ENCODE results near the gene PASD1.
"Not testable (repeated sequence)": the region's sequence is repeated elsewhere in the genome, so short reads cannot be mapped to it uniquely, and the experiment has no call there.

PASD1 gene

DNA sequence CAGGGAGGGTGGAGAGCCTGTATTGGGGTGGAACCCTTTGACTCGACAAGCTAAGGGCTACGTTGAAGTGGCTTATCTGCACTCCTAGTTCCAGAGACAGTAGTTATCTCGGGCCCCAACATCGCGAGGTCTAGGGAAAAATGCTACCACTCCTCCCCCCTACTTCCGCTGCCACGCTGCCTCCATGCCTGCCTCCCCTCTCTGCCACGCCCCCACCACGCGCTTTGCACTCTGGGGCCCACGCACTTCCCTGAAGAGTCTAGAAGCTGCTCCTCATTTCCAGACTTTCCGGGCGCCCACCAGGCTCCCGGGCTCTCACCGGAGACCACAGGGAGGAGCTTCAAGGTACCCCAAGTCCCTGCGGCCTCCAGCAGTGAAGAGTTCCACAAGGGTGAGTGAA, at the start of gene PASD1:
TSS of gene PASD1 (plus strand) at position 227 of the 400 bp plus-strand sequence. CDS start 37,879 bp downstream, outside the sequence.
- H3K27me3 ChIP-seq (ENCODE audit: control insufficient read depth in 1 of 2, insufficient read depth in 2 of 2, low read length in 2 of 2): no peaks in the 10 kb centered on the region
- H3K27ac ChIP-seq (ENCODE audit: low read depth, low read length): no peak within 1 kb of the TSS
- no peak within 1 kb of the TSS for H3K4me3 ChIP-seq (ENCODE audit: low read depth in 1 of 2, low read length in 2 of 2)
- H3K9ac ChIP-seq (ENCODE audit: low read length): no peak within 1 kb of the TSS
- no peaks in the 10 kb centered on the region for H3K36me3 ChIP-seq (ENCODE audit: insufficient read depth, low read length)
- H3K4me1 ChIP-seq (ENCODE audit: insufficient read depth, low read length): no peaks in the 10 kb centered on the region
- H3K9me3 ChIP-seq (ENCODE audit: low read length): no peaks in the 10 kb centered on the region

DNA sequence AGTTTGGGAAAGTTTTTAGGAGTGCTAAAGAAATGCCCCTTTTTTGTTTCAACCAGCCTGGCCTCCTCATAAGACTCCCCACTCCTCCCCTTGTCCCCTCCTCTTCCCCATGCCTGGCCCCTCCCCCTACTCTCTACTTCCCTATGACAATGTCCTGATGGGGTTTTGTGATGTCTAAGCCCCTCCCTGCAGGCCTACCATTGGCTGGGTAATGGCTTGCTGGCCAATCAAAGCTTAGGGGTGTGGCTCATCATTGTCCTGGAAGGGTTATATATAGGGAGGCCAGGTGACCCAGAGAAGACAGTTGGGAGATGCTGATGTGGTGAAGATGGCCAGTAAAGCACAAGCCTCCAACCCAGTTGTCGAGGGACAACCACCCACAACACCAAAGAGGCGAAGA, 48.2 kb upstream of the PASD1 start:
- no peaks in the 10 kb centered on the region for H3K4me1 ChIP-seq (ENCODE audit: insufficient read depth, low read length)
- H3K4me3 ChIP-seq (ENCODE audit: low read depth in 1 of 2, low read length in 2 of 2): no peak overlapping the region
- no peaks in the 10 kb centered on the region for H3K9me3 ChIP-seq (ENCODE audit: low read length)
- no peaks in the 10 kb centered on the region for H3K36me3 ChIP-seq (ENCODE audit: insufficient read depth, low read length)
- H3K27ac ChIP-seq (ENCODE audit: low read depth, low read length): no peak overlapping the region
- no peak overlapping the region for H3K9ac ChIP-seq (ENCODE audit: low read length)
- no peaks in the 10 kb centered on the region for H3K27me3 ChIP-seq (ENCODE audit: control insufficient read depth in 1 of 2, insufficient read depth in 2 of 2, low read length in 2 of 2)

DNA sequence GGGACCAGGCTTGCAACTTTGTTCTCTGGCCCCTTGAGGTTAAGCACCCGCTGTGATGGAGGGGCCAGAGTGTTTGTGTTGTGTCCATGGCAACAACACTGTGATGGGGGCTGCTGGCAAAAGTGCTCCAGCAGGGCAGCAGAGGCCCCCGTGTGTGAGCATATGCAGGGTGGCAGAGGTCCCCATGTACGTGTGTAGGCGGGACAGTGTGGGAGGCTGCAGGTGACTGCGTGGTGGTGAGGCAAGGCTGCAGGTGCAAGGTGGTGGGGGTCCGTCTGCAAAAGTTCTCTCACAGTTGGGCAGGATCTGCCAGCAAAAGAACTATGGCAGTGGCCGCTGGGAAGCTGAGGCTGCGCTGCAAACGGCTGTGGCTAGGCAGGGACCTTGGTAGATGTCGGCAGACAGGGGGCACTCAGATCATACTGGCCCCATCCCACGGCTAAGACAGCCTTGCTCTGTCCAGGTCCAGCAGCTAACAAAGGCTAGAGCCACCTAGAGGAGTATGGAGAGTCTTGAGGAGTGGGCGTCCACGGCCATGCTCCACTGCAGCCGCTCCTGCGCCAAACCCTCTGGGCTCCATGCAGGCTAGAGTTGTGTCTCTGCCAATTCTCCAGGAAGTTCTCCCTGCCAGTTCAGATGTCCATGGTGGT, 46.8 kb upstream of the PASD1 start:
- Histone ChIP-seq H3K27me3 (ENCODE audit: control insufficient read depth in 1 of 2, insufficient read depth in 2 of 2, low read length in 2 of 2) (no peaks in the 10 kb centered on the region), H3K4me1 (ENCODE audit: insufficient read depth, low read length) (no peaks in the 10 kb centered on the region), H3K4me3 (ENCODE audit: low read depth in 1 of 2, low read length in 2 of 2) (no peak overlapping the region), H3K9me3 (ENCODE audit: low read length) (no peaks in the 10 kb centered on the region), H3K9ac (ENCODE audit: low read length) (no peak overlapping the region), H3K27ac (ENCODE audit: low read depth, low read length) (no peak overlapping the region), H3K36me3 (ENCODE audit: insufficient read depth, low read length) (no peaks in the 10 kb centered on the region)

- H3K9ac ChIP-seq (ENCODE audit: low read length): no peak overlapping the region
- no peaks in the 10 kb centered on the region for H3K4me1 ChIP-seq (ENCODE audit: insufficient read depth, low read length)
- no peaks in the 10 kb centered on the region for H3K9me3 ChIP-seq (ENCODE audit: low read length)
- H3K36me3 ChIP-seq (ENCODE audit: insufficient read depth, low read length): no peaks in the 10 kb centered on the region
- H3K27me3 ChIP-seq (ENCODE audit: control insufficient read depth in 1 of 2, insufficient read depth in 2 of 2, low read length in 2 of 2): no peaks in the 10 kb centered on the region
- no peak overlapping the region for H3K27ac ChIP-seq (ENCODE audit: low read depth, low read length)
- no peak overlapping the region for H3K4me3 ChIP-seq (ENCODE audit: low read depth in 1 of 2, low read length in 2 of 2)
These were observed 46.1 kb upstream of the PASD1 start for GRCh38 chrX:151517421-151517820.

DNA sequence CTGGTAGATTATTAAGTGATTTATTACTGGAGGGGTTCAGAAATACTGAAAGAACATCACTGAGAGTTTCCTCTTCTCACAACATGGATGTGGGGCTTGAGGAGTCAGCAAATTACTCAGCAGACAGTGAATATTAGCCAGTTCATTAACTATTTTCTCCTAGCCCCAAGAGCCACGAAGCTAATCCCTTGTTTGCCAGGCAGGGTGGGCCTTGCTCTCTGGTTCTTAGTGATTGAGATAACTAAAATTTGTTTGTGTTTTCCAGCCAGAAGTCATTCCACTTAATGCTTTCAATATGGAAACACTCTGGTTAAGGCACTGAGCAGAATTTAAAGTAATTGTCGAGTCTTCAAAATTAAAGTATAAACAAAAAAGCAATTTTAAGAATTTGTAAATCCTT, 40.1 kb upstream of the PASD1 start:
- H3K4me1 ChIP-seq (ENCODE audit: insufficient read depth, low read length): no peaks in the 10 kb centered on the region
- H3K36me3 ChIP-seq (ENCODE audit: insufficient read depth, low read length): no peaks in the 10 kb centered on the region
- H3K9me3 ChIP-seq (ENCODE audit: low read length): no peaks in the 10 kb centered on the region
- no peak overlapping the region for H3K4me3 ChIP-seq (ENCODE audit: low read depth in 1 of 2, low read length in 2 of 2)
- H3K27me3 ChIP-seq (ENCODE audit: control insufficient read depth in 1 of 2, insufficient read depth in 2 of 2, low read length in 2 of 2): no peaks in the 10 kb centered on the region
- H3K27ac ChIP-seq (ENCODE audit: low read depth, low read length): no peak overlapping the region
- no peak overlapping the region for H3K9ac ChIP-seq (ENCODE audit: low read length)

- no peaks in the 10 kb centered on the region for H3K36me3 ChIP-seq (ENCODE audit: insufficient read depth, low read length)
- no peaks in the 10 kb centered on the region for H3K4me1 ChIP-seq (ENCODE audit: insufficient read depth, low read length)
- H3K9me3 ChIP-seq (ENCODE audit: low read length): no peaks in the 10 kb centered on the region
- no peak overlapping the region for H3K27ac ChIP-seq (ENCODE audit: low read depth, low read length)
- H3K9ac ChIP-seq (ENCODE audit: low read length): no peak overlapping the region
- no peak overlapping the region for H3K4me3 ChIP-seq (ENCODE audit: low read depth in 1 of 2, low read length in 2 of 2)
- no peaks in the 10 kb centered on the region for H3K27me3 ChIP-seq (ENCODE audit: control insufficient read depth in 1 of 2, insufficient read depth in 2 of 2, low read length in 2 of 2)
These were observed 26.9 kb upstream of the PASD1 start for GRCh38 chrX:151536571-151536970.

- no peak overlapping the region for H3K27ac ChIP-seq (ENCODE audit: low read depth, low read length)
- no peaks in the 10 kb centered on the region for H3K36me3 ChIP-seq (ENCODE audit: insufficient read depth, low read length)
- H3K4me3 ChIP-seq (ENCODE audit: low read depth in 1 of 2, low read length in 2 of 2): no peak overlapping the region
- no peak overlapping the region for H3K9ac ChIP-seq (ENCODE audit: low read length)
- H3K27me3 ChIP-seq (ENCODE audit: control insufficient read depth in 1 of 2, insufficient read depth in 2 of 2, low read length in 2 of 2): no peaks in the 10 kb centered on the region
- no peaks in the 10 kb centered on the region for H3K9me3 ChIP-seq (ENCODE audit: low read length)
- H3K4me1 ChIP-seq (ENCODE audit: insufficient read depth, low read length): no peaks in the 10 kb centered on the region
These were observed 25.9 kb upstream of the PASD1 start for GRCh38 chrX:151537572-151537971.

GRCh38 chrX:151538190-151539122, 25.0 kb upstream of the PASD1 start:
- Histone ChIP-seq H3K4me1 (ENCODE audit: insufficient read depth, low read length) (no peaks in the 10 kb centered on the region), H3K27me3 (ENCODE audit: control insufficient read depth in 1 of 2, insufficient read depth in 2 of 2, low read length in 2 of 2) (no peaks in the 10 kb centered on the region), H3K9me3 (ENCODE audit: low read length) (no peaks in the 10 kb centered on the region), H3K4me3 (ENCODE audit: low read depth in 1 of 2, low read length in 2 of 2) (no peak overlapping the region), H3K36me3 (ENCODE audit: insufficient read depth, low read length) (no peaks in the 10 kb centered on the region), H3K27ac (ENCODE audit: low read depth, low read length) (no peak overlapping the region), H3K9ac (ENCODE audit: low read length) (no peak overlapping the region)

DNA sequence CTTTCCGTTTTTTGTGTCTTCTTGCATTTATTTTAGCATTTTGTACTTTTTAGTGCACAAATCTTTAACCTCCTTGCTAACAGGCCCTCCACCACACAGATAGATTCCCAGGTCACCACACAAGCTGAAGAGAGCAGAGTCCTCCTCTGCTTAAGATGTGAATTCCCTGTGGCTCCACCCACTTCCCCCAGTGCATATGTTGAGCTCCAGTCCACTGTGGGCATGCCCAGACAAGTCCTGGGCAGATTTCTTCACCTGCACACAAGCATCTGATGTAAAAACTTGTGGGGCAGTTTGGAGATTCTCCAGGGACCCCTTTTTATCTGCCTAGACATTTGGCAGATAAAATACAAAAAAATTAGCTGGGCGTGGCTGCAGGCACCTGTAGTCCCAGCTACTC, 19.8 kb upstream of the PASD1 start:
- Histone ChIP-seq H3K4me1 (ENCODE audit: insufficient read depth, low read length) (no peaks in the 10 kb centered on the region), H3K9ac (ENCODE audit: low read length) (no peak overlapping the region), H3K36me3 (ENCODE audit: insufficient read depth, low read length) (no peaks in the 10 kb centered on the region), H3K9me3 (ENCODE audit: low read length) (no peaks in the 10 kb centered on the region), H3K27ac (ENCODE audit: low read depth, low read length) (no peak overlapping the region), H3K27me3 (ENCODE audit: control insufficient read depth in 1 of 2, insufficient read depth in 2 of 2, low read length in 2 of 2) (no peaks in the 10 kb centered on the region), H3K4me3 (ENCODE audit: low read depth in 1 of 2, low read length in 2 of 2) (no peak overlapping the region)

DNA sequence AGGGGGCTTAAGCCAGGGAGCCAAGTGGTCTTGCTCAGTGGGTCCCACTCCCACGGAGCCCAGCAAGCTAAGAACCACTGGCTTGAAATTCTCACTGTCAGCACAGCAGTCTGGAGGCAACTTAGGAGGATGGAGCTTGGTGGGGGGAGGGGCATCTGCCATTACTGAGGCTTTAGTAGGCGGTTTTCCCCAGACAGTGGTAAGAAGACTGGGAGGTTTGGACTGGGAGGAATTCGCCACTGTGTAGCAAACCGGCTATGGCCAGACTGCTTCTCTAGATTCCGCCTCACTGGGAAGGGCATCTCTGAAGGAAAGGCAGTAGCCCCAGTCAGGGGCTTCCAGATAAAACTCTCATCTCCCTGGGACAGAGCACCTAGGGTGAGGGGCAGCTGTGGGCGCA, 17.2 kb upstream of the PASD1 start:
- not testable (repeated sequence) for H3K27ac ChIP-seq (ENCODE audit: low read depth, low read length); H3K36me3 ChIP-seq (ENCODE audit: insufficient read depth, low read length); H3K4me3 ChIP-seq (ENCODE audit: low read depth in 1 of 2, low read length in 2 of 2); H3K9me3 ChIP-seq (ENCODE audit: low read length); H3K9ac ChIP-seq (ENCODE audit: low read length); H3K27me3 ChIP-seq (ENCODE audit: control insufficient read depth in 1 of 2, insufficient read depth in 2 of 2, low read length in 2 of 2); H3K4me1 ChIP-seq (ENCODE audit: insufficient read depth, low read length)

DNA sequence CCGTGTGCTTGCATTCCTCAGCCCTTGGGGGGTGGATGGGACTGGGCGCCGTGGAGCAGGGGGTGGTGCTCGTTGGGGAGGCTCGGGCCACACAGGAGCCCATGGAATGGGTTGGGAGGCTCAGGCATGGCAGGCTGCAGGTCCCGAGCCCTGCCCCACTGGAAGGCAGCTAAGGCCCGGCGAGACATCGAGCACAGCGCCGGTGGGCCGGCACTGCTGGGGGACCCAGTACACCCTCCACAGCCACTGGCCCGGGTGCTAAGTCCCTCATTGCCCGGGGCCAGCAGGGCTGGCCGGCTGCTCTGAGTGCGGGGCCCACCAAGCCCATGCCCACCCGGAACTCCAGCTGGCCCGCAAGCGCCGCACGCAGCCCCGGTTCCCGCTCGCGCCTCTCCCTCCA, 12.3 kb upstream of the PASD1 start:
- not testable (repeated sequence) for H3K4me3 ChIP-seq (ENCODE audit: low read depth in 1 of 2, low read length in 2 of 2); H3K27ac ChIP-seq (ENCODE audit: low read depth, low read length); H3K9ac ChIP-seq (ENCODE audit: low read length); H3K4me1 ChIP-seq (ENCODE audit: insufficient read depth, low read length); H3K9me3 ChIP-seq (ENCODE audit: low read length); H3K36me3 ChIP-seq (ENCODE audit: insufficient read depth, low read length); H3K27me3 ChIP-seq (ENCODE audit: control insufficient read depth in 1 of 2, insufficient read depth in 2 of 2, low read length in 2 of 2)

DNA sequence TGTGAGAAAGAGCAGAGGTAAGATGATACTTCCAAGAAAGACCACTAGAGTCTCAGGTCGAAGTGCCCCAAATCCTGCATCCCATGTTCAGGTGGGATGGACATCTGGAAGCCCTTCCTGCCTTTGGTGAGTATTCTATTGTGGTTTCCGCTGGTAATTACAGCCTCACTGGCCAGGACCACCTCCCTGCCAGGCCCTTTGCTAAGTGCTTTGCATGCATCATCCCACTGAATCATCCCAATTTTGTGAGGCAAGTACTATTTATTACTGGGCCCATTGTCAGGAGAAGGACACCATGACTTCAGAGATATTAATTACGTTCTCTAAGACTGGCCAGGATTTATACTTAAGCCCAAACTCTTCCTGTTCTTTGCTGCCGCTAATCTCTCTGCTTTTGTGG, 10.7 kb upstream of the PASD1 start:
- H3K9me3 ChIP-seq (ENCODE audit: low read length): no peaks in the 10 kb centered on the region
- no peaks in the 10 kb centered on the region for H3K4me1 ChIP-seq (ENCODE audit: insufficient read depth, low read length)
- no peaks in the 10 kb centered on the region for H3K36me3 ChIP-seq (ENCODE audit: insufficient read depth, low read length)
- H3K9ac ChIP-seq (ENCODE audit: low read length): no peak overlapping the region
- H3K4me3 ChIP-seq (ENCODE audit: low read depth in 1 of 2, low read length in 2 of 2): no peak overlapping the region
- H3K27me3 ChIP-seq (ENCODE audit: control insufficient read depth in 1 of 2, insufficient read depth in 2 of 2, low read length in 2 of 2): no peaks in the 10 kb centered on the region
- no peak overlapping the region for H3K27ac ChIP-seq (ENCODE audit: low read depth, low read length)

Data from muscle layer of colon (tissue), 2 donors.